Natural killer cell (primary cell): ENCODE results near the gene EXOSC7. TPM values are rescaled to one million over a fixed set of nuclear protein-coding genes. Genes with fewer than 3 reads are reported as not detected.

Experiments used
- ATAC-seq, 3 donors: fragments of 150-1000 bp in 2 of 3; fragments of 200-7000 bp in 1 of 3; cut with Tn5 transposase; 1 replicate in 1 of 3; 2 replicates in 2 of 3; pipeline ENCODE4 v1.10.0; 2021; ENCODE audit warnings: mild to moderate bottlenecking in 2 of 3, moderate library complexity in 2 of 3
- DNase-seq, 2 donors: peaks; one replicate each; pipeline versions ENCODE4 v3.0.0 to v3.0.0-alpha.2; 2013 to 2021; ENCODE audit warnings: mixed read lengths in 1 of 2
- H3K27ac ChIP-seq: one replicate; pipeline ENCODE4 v1.5.1; 2013; ENCODE audit warnings: mild to moderate bottlenecking, low read length
- H3K27me3 ChIP-seq: one replicate; pipeline ENCODE4 v1.6.1; 2013; ENCODE audit warnings: low read length; ENCODE audit not compliant: control insufficient read depth, insufficient read depth
- H3K36me3 ChIP-seq: one replicate; pipeline ENCODE4 v1.6.1; 2013; ENCODE audit warnings: low read length; ENCODE audit not compliant: control insufficient read depth, insufficient read depth
- H3K4me1 ChIP-seq: one replicate; pipeline ENCODE4 v1.6.1; 2013; ENCODE audit warnings: low read length; ENCODE audit not compliant: control insufficient read depth, insufficient read depth
- H3K4me3 ChIP-seq: one replicate; pipeline ENCODE4 v1.5.1; 2013; ENCODE audit warnings: low read length
- H3K9me3 ChIP-seq: one replicate; pipeline ENCODE4 v1.6.1; 2013; ENCODE audit warnings: low read length; ENCODE audit not compliant: control insufficient read depth, insufficient read depth
- H3K27ac Mint-ChIP-seq, 2 donors: one replicate each; pipeline ENCODE4 v1.8.0; 2022; ENCODE audit warnings: mild to moderate bottlenecking in 2 of 2, mixed read lengths in 2 of 2, moderate library complexity in 1 of 2
- H3K27me3 Mint-ChIP-seq, 2 donors: one replicate each; pipeline ENCODE4 v1.8.0; 2022; ENCODE audit warnings: low read depth in 2 of 2, mixed read lengths in 2 of 2
- H3K36me3 Mint-ChIP-seq: one replicate; pipeline ENCODE4 v1.8.0; 2022; ENCODE audit warnings: mixed read lengths
- H3K4me1 Mint-ChIP-seq, 2 donors: one replicate each; pipeline ENCODE4 v1.8.0; 2022; ENCODE audit warnings: mixed read lengths in 2 of 2
- H3K4me3 Mint-ChIP-seq: one replicate; pipeline ENCODE4 v1.8.0; 2022; ENCODE audit warnings: mild to moderate bottlenecking, moderate library complexity, mixed read lengths
- H3K9me3 Mint-ChIP-seq, 2 donors: one replicate each; pipeline ENCODE4 v1.8.0; 2022; ENCODE audit warnings: mixed read lengths in 2 of 2
- CTCF ChIP-seq: fragments of 200-600 bp; IDR thresholded peaks from one replicate; pipeline ENCODE4 v1.8.0; 2022; ENCODE audit warnings: antibody characterized with exemption
- WGBS: methylation state at CpG from one replicate; pipeline ENCODE4 v1.1.7; 2013; ENCODE audit warnings: missing lambda C conversion rate; ENCODE audit not compliant: insufficient coverage; 5-methylcytosine and 5-hydroxymethylcytosine counted together
- intact Hi-C: fragments of 100-400 bp; cut with micrococcal nuclease; formaldehyde crosslinking; loops from one replicate; pipeline ENCODE4 v1.14.2; 2022
- total RNA-seq, 4 donors: library from RNA; stranded (reverse); fragments of 120-200 nt in 1 of 4; gene quantifications; one replicate each; pipeline versions ENCODE4 v1.2.3 to v1.2.4, GENCODE V29; 2013 to 2022

Gene EXOSC7
- total RNA-seq, 3 donors from 2014 or later (not counting 1 experiment from before 2014, with no cell fraction given), result 32.8 to 46.6 (median 36.0) TPM

- H3K27ac ChIP-seq, result no peak overlapping the region
- peaks cover 3% of the 10 kb centered on the region for H3K36me3 Mint-ChIP-seq
- intact Hi-C loops, result no loop called here
- H3K4me3 Mint-ChIP-seq, result no peak overlapping the region
- ATAC-seq (no peak), DNase-seq (no peak)
- H3K9me3 Mint-ChIP-seq, result no peaks in the 10 kb centered on the region
- H3K4me1 ChIP-seq, result no peaks in the 10 kb centered on the region
- H3K27ac Mint-ChIP-seq, result no peak overlapping the region
- H3K36me3 ChIP-seq, result peaks cover 57% of the 10 kb centered on the region
- no peaks in the 10 kb centered on the region for H3K9me3 ChIP-seq
- H3K27me3 ChIP-seq, result no peaks in the 10 kb centered on the region
- H3K4me3 ChIP-seq, result no peak overlapping the region
- H3K27me3 Mint-ChIP-seq, result no peaks in the 10 kb centered on the region
- WGBS, result 98% methylated on average over 8 of the region's 8 CpGs
- no peak for TF ChIP-seq CTCF
- H3K4me1 Mint-ChIP-seq, result peaks cover 22 to 32% of the 10 kb centered on the region in 2 donors
These were observed 19.2 kb downstream of the EXOSC7 start for GRCh38 chr3:44995142-44995770.

GRCh38 chr3:44996556-44996969 lies 20.5 kb downstream of the EXOSC7 start:
- Histone ChIP-seq H3K4me1 (no peaks in the 10 kb centered on the region), H3K27me3 (no peaks in the 10 kb centered on the region), H3K36me3 (peaks cover 59% of the 10 kb centered on the region), H3K9me3 (no peaks in the 10 kb centered on the region), H3K27ac (no peak overlapping the region), H3K4me3 (no peak overlapping the region)
- no peak for ATAC-seq
- Mint-ChIP-seq H3K27ac (no peak overlapping the region), H3K4me3 (no peak overlapping the region), H3K9me3 (no peaks in the 10 kb centered on the region), H3K27me3 (no peaks in the 10 kb centered on the region), H3K36me3 (peaks cover 10% of the 10 kb centered on the region), H3K4me1 (peaks cover 16 to 25% of the 10 kb centered on the region in 2 donors)
- no peak for DNase-seq
- intact Hi-C loops, result no loop called here
- TF ChIP-seq CTCF, result no peak
- WGBS, result 80% methylated on average over 2 of the region's 3 CpGs

- Histone ChIP-seq H3K4me1 (no peaks in the 10 kb centered on the region), H3K4me3 (no peak overlapping the region), H3K27ac (no peak overlapping the region), H3K27me3 (no peaks in the 10 kb centered on the region), H3K9me3 (no peaks in the 10 kb centered on the region), H3K36me3 (peaks cover 58% of the 10 kb centered on the region)
- Mint-ChIP-seq H3K36me3 (peaks cover 10% of the 10 kb centered on the region), H3K9me3 (no peaks in the 10 kb centered on the region), H3K27me3 (no peaks in the 10 kb centered on the region), H3K4me3 (no peak overlapping the region), H3K4me1 (peaks cover 22 to 28% of the 10 kb centered on the region in 2 donors), H3K27ac (no peak overlapping the region)
- 100% methylated on average over 1 of the region's 2 CpGs for WGBS
- ATAC-seq, result no peak
- TF ChIP-seq CTCF, result no peak
- intact Hi-C loops, result no loop called here
- DNase-seq, result no peak
These were observed 23.7 kb downstream of the EXOSC7 start for GRCh38 chr3:44999782-45000181.

- no peaks in the 10 kb centered on the region for H3K27me3 Mint-ChIP-seq
- peaks cover 4% of the 10 kb centered on the region for H3K4me1 ChIP-seq
- H3K4me3 Mint-ChIP-seq, result no peak overlapping the region
- H3K27ac Mint-ChIP-seq, result no peak overlapping the region
- no peaks in the 10 kb centered on the region for H3K9me3 Mint-ChIP-seq
- peaks cover 58% of the 10 kb centered on the region for H3K36me3 ChIP-seq
- 98% methylated on average over 4 of the region's 4 CpGs for WGBS
- H3K27ac ChIP-seq, result no peak overlapping the region
- H3K27me3 ChIP-seq, result no peaks in the 10 kb centered on the region
- no peaks in the 10 kb centered on the region for H3K9me3 ChIP-seq
- ATAC-seq (no peak), DNase-seq (no peak)
- peaks cover 10% of the 10 kb centered on the region for H3K36me3 Mint-ChIP-seq
- H3K4me1 Mint-ChIP-seq, result peaks cover 28 to 31% of the 10 kb centered on the region in 2 donors
- intact Hi-C loops, result no loop called here
- TF ChIP-seq CTCF, result no peak
- H3K4me3 ChIP-seq, result no peak overlapping the region
These were observed 24.8 kb downstream of the EXOSC7 start for GRCh38 chr3:45000823-45001222.
